CD4-positive, alpha-beta memory T cell (primary cell): ENCODE results near the gene CPNE8. TPM values are rescaled to one million over a fixed set of nuclear protein-coding genes. Genes with fewer than 3 reads are reported as not detected.

Source experiments
- CTCF ChIA-PET: fragments of 350-600 bp; sonication (Branson Sonifier 250); formaldehyde crosslinking; loops from one replicate; lab custom pipeline; 2021; ENCODE audit warnings: inconsistent platforms; ENCODE audit not compliant: partially characterized antibody; lab: Charles Lee
- POLR2A ChIA-PET: fragments of 350-600 bp; sonication (Branson Sonifier 250); formaldehyde crosslinking; loops from one replicate; lab custom pipeline; 2021; ENCODE audit not compliant: partially characterized antibody; lab: Charles Lee
- DNase-seq, 5 donors: peaks; one replicate each; pipeline versions ENCODE4 v3.0.0 to v3.0.0-alpha.2; 2020 to 2022; ENCODE audit warnings: mixed read lengths in 1 of 5
- H3K27ac ChIP-seq: one replicate; pipeline ENCODE4 v1.7.0; 2013; ENCODE audit warnings: low read depth, low read length
- H3K27me3 ChIP-seq: 2 replicates; pipeline ENCODE4 v1.7.0; 2013; ENCODE audit warnings: mild to moderate bottlenecking, low read length, moderate library complexity; ENCODE audit not compliant: insufficient read depth
- H3K36me3 ChIP-seq: 2 replicates; pipeline ENCODE4 v1.7.0; 2013; ENCODE audit warnings: mild to moderate bottlenecking, low read length, moderate library complexity; ENCODE audit not compliant: insufficient read depth
- H3K4me1 ChIP-seq: 2 replicates; pipeline ENCODE4 v1.7.0; 2013; ENCODE audit warnings: mild to moderate bottlenecking, low read length, moderate library complexity; ENCODE audit not compliant: insufficient read depth
- H3K4me3 ChIP-seq, 2 donors: one replicate each; pipeline ENCODE4 v1.7.0; 2013; ENCODE audit warnings: low read length in 2 of 2, mild to moderate bottlenecking in 1 of 2
- H3K9me3 ChIP-seq, 2 donors: one replicate each; pipeline ENCODE4 v1.7.0; 2013; ENCODE audit warnings: low read length in 2 of 2, control low read depth in 1 of 2; ENCODE audit not compliant: control insufficient read depth in 1 of 2
- H3K27ac Mint-ChIP-seq, 7 donors: one replicate each; pipeline ENCODE4 v1.8.0; 2020 to 2021; ENCODE audit warnings: mixed read lengths in 7 of 7, mild to moderate bottlenecking in 6 of 7, inconsistent platforms in 3 of 7, moderate library complexity in 3 of 7
- H3K27me3 Mint-ChIP-seq, 2 donors: one replicate each; pipeline ENCODE4 v1.8.0; 2020 to 2021; ENCODE audit warnings: mixed read lengths in 2 of 2
- H3K36me3 Mint-ChIP-seq, 2 donors: one replicate each; pipeline ENCODE4 v1.8.0; 2020 to 2021; ENCODE audit warnings: mixed read lengths in 2 of 2, inconsistent platforms in 1 of 2, mild to moderate bottlenecking in 1 of 2
- H3K4me1 Mint-ChIP-seq, 4 donors: one replicate each; pipeline ENCODE4 v1.8.0; 2020 to 2021; ENCODE audit warnings: mixed read lengths in 4 of 4, mild to moderate bottlenecking in 1 of 4
- H3K4me3 Mint-ChIP-seq, 8 donors: one replicate each; pipeline ENCODE4 v1.8.0; 2020 to 2021; ENCODE audit warnings: mixed read lengths in 8 of 8, mild to moderate bottlenecking in 7 of 8, moderate library complexity in 6 of 8, inconsistent platforms in 3 of 8
- H3K9me3 Mint-ChIP-seq, 8 donors: one replicate each; pipeline ENCODE4 v1.8.0; 2020 to 2021; ENCODE audit warnings: mixed read lengths in 8 of 8, mild to moderate bottlenecking in 5 of 8, inconsistent platforms in 3 of 8, moderate library complexity in 1 of 8
- intact Hi-C: fragments of 100-400 bp; cut with micrococcal nuclease; formaldehyde crosslinking; loops from one replicate; pipeline ENCODE4 v1.15.1; 2023
- polyA plus RNA-seq, 2 donors: library from polyadenylated mRNA; unstranded; fragments of 300-500 nt; fragmentation: Illumina TruSeq; gene quantifications; one replicate each; pipeline ENCODE4 v1.2.3, GENCODE V29; 2021
- total RNA-seq, 2 experiments: library from RNA; stranded (reverse); gene quantifications; one replicate each; pipeline ENCODE4 v1.2.3, GENCODE V29; 2021

CPNE8 gene
- total and polyA plus RNA-seq, 4 experiments from 2014 or later, result 1.2 to 5.1 (median 2.9) TPM

- H3K36me3 ChIP-seq, result no peaks in the 10 kb centered on the region
- H3K27me3 ChIP-seq, result no peaks in the 10 kb centered on the region
- no peak overlapping the region for H3K4me3 ChIP-seq
- no peak for DNase-seq
- H3K4me1 ChIP-seq, result no peaks in the 10 kb centered on the region
- no peaks in the 10 kb centered on the region for H3K9me3 ChIP-seq
- peaks cover 0 to 24% of the 10 kb centered on the region in 2 donors for H3K36me3 Mint-ChIP-seq
- H3K9me3 Mint-ChIP-seq, result peaks cover 0 to 4% (median 0%) of the 10 kb centered on the region in 8 donors
- no peak overlapping the region for H3K4me3 Mint-ChIP-seq
- CTCF ChIA-PET, result no interaction called here
- intact Hi-C loops, result no loop called here
- no peaks in the 10 kb centered on the region for H3K4me1 Mint-ChIP-seq
- POLR2A ChIA-PET, result no interaction called here
- no peak overlapping the region for H3K27ac Mint-ChIP-seq
- no peaks in the 10 kb centered on the region for H3K27me3 Mint-ChIP-seq
- no peak overlapping the region for H3K27ac ChIP-seq
Observed at GRCh38 chr12:38690646-38691045, 214.7 kb downstream of the CPNE8 start.

DNA sequence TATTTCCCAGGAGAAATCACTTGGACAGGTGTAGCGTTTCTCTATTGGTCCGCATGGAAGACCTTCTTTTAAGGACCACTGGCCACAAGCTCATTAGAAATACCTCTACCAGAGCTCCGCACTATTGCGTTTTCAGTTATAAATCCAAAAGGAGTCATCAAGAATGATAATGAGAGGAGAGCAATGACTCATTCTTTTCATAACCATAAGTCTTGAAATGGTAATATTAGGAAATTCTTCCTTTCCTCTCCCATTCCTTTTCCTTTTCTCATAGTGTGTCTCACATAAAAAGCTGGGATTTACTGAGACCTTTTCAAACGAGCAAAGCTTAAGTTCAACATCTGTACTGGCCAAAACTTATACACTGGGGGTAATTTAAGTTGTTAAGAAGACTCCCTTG, 215.7 kb downstream of the CPNE8 start:
- POLR2A ChIA-PET, result no interaction called here
- no peak overlapping the region for H3K4me3 Mint-ChIP-seq

DNA sequence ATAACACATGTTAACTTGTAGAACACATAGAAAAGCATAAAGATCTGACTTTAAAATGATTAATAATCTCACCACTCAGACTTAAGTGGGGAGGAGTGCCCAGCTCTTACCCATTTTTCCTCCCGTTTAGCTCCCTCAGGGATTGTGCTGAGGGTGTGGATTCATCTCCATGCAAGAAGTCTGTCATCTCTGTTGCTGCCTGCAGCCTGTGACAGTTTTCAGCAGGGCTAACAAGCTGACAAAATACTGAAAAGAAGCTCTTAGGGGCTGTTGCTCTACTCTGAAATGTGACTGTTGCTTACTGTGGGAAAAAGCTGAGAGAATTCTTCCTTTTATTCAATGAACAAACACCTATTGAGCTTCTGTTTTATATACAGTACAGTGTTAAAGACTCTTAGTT, 216.2 kb downstream of the CPNE8 start:
- H3K27me3 Mint-ChIP-seq, result no peaks in the 10 kb centered on the region
- Histone ChIP-seq H3K27ac (no peak overlapping the region), H3K4me3 (no peak overlapping the region), H3K9me3 (no peaks in the 10 kb centered on the region), H3K27me3 (no peaks in the 10 kb centered on the region), H3K4me1 (no peaks in the 10 kb centered on the region), H3K36me3 (no peaks in the 10 kb centered on the region)
- H3K27ac Mint-ChIP-seq, result no peak overlapping the region
- no peaks in the 10 kb centered on the region for H3K4me1 Mint-ChIP-seq
- peaks cover 0 to 4% (median 0%) of the 10 kb centered on the region in 8 donors for H3K9me3 Mint-ChIP-seq
- H3K36me3 Mint-ChIP-seq, result peaks cover 0 to 24% of the 10 kb centered on the region in 2 donors
- ChIA-PET CTCF (interaction anchor here (1.0 to 1.3 kb wide), 2 partner anchors 13 to 217 kb away, joined by 3 to 4 read pairs; no protein-coding TSS in a partner anchor), POLR2A (no interaction called here)
- intact Hi-C loops, result no loop called here
- DNase-seq, result no peak
- no peak overlapping the region for H3K4me3 Mint-ChIP-seq

More for the DNA sequence above, 215.7 kb downstream of the CPNE8 start:
- Histone ChIP-seq H3K27me3 (no peaks in the 10 kb centered on the region), H3K4me3 (no peak overlapping the region), H3K36me3 (no peaks in the 10 kb centered on the region), H3K4me1 (no peaks in the 10 kb centered on the region), H3K9me3 (no peaks in the 10 kb centered on the region), H3K27ac (no peak overlapping the region)
- H3K27me3 Mint-ChIP-seq, result no peaks in the 10 kb centered on the region
- CTCF ChIA-PET, result interaction anchor here (1.0 to 1.3 kb wide), 2 partner anchors 13 to 217 kb away, joined by 3 to 4 read pairs; no protein-coding TSS in a partner anchor
- peaks cover 0 to 4% (median 0%) of the 10 kb centered on the region in 8 donors for H3K9me3 Mint-ChIP-seq
- intact Hi-C loops, result no loop called here
- no peak for DNase-seq
- H3K36me3 Mint-ChIP-seq, result peaks cover 0 to 24% of the 10 kb centered on the region in 2 donors
- no peak overlapping the region for H3K27ac Mint-ChIP-seq
- H3K4me1 Mint-ChIP-seq, result no peaks in the 10 kb centered on the region

DNA sequence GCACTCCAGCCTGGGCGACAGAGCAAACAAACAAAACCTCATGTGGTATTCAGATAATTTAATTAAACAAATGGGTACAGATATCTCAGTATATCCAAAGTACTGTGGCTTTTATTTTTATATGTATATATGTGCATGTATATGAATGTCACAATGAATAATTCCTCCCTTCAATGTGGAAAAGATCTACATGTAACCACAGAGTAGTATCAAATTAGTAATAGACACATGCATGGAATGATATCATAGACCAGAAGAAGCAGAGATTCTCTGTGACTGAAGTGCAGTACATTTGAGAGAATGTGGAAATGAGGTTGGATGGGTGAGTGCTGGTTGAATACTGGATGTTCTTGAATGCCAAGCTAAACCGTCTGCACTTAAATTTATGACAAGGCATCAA, 222.9 kb downstream of the CPNE8 start:
- Histone ChIP-seq H3K27ac (no peak overlapping the region), H3K27me3 (no peaks in the 10 kb centered on the region), H3K4me3 (no peak overlapping the region), H3K36me3 (no peaks in the 10 kb centered on the region), H3K9me3 (no peaks in the 10 kb centered on the region), H3K4me1 (no peaks in the 10 kb centered on the region)
- Mint-ChIP-seq H3K27ac (no peak overlapping the region), H3K4me3 (no peak overlapping the region), H3K36me3 (peaks cover 0 to 8% of the 10 kb centered on the region in 2 donors), H3K9me3 (peaks cover 0 to 4% (median 0%) of the 10 kb centered on the region in 8 donors), H3K4me1 (no peaks in the 10 kb centered on the region), H3K27me3 (no peaks in the 10 kb centered on the region)
- no peak for DNase-seq
- POLR2A ChIA-PET, result no interaction called here
- CTCF ChIA-PET, result no interaction called here
- intact Hi-C loops, result no loop called here

GRCh38 chr12:38669530-38669929, 235.9 kb downstream of the CPNE8 start:
- peaks cover 0 to 4% (median 0%) of the 10 kb centered on the region in 8 donors for H3K9me3 Mint-ChIP-seq
- intact Hi-C loops, result no loop called here

DNA sequence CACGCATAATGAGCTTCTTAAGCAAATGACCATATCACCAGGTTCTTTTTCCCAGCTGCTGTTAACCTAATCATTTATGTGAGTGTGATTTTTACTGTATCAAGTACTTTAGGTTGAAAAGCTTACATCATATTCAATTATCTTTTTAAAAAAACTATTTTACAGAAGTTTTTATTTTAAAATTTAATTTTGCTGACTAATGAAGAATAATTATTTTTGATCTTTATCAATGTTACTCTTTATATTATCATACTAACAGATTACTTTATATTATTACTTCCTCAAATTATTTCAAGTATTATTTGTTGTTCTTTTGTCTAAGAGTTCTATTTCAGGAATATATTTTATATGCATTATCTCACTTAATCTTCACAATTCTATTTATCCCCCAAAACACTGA, 236.3 kb downstream of the CPNE8 start:
- intact Hi-C loops, result no loop called here
- no peak overlapping the region for H3K27ac Mint-ChIP-seq
- ChIA-PET POLR2A (no interaction called here), CTCF (no interaction called here)
- H3K36me3 ChIP-seq, result no peaks in the 10 kb centered on the region
- H3K27me3 ChIP-seq, result no peaks in the 10 kb centered on the region
- no peak overlapping the region for H3K4me3 ChIP-seq
- H3K9me3 Mint-ChIP-seq, result peaks cover 0 to 4% (median 0%) of the 10 kb centered on the region in 8 donors
- no peak overlapping the region for H3K4me3 Mint-ChIP-seq
- no peak for DNase-seq
- no peak overlapping the region for H3K27ac ChIP-seq
- H3K4me1 ChIP-seq, result no peaks in the 10 kb centered on the region
- peaks cover 7 to 24% of the 10 kb centered on the region in 2 donors for H3K36me3 Mint-ChIP-seq
- H3K27me3 Mint-ChIP-seq, result no peaks in the 10 kb centered on the region
- no peaks in the 10 kb centered on the region for H3K4me1 Mint-ChIP-seq
- H3K9me3 ChIP-seq, result no peaks in the 10 kb centered on the region

More at GRCh38 chr12:38669530-38669929, 235.9 kb downstream of the CPNE8 start:
- POLR2A ChIA-PET, result no interaction called here
- Mint-ChIP-seq H3K27ac (no peak overlapping the region), H3K4me3 (no peak overlapping the region), H3K4me1 (no peaks in the 10 kb centered on the region), H3K36me3 (peaks cover 11 to 29% of the 10 kb centered on the region in 2 donors), H3K27me3 (no peaks in the 10 kb centered on the region)
- Histone ChIP-seq H3K9me3 (no peaks in the 10 kb centered on the region), H3K4me1 (no peaks in the 10 kb centered on the region), H3K36me3 (no peaks in the 10 kb centered on the region), H3K4me3 (no peak overlapping the region), H3K27me3 (no peaks in the 10 kb centered on the region), H3K27ac (no peak overlapping the region)
- DNase-seq, result no peak
- CTCF ChIA-PET, result no interaction called here

DNA sequence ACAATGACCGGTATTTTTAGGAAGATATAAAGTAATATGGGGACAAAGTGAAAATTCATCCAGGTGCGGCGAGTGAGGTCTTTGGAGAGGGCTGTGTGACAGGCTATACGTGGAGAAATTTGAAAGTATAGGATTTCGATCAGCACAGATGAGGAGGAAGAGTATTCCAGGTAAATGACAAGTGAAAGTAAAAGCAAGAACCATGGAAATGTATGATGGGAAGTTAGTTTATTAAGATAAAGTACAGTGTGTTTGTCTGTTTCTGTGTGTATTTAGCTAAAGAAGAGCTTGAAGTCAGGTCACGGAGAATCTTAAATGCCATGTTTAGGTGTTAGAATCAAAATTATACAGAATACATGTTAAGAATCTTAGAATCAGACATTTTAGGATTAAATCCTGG, 239.0 kb downstream of the CPNE8 start:
- Mint-ChIP-seq H3K27ac (no peak overlapping the region), H3K9me3 (peaks cover 7 to 29% (median 16%) of the 10 kb centered on the region in 8 donors), H3K36me3 (peaks cover 19 to 43% of the 10 kb centered on the region in 2 donors), H3K4me1 (no peaks in the 10 kb centered on the region), H3K27me3 (no peaks in the 10 kb centered on the region), H3K4me3 (no peak overlapping the region)
- no peaks in the 10 kb centered on the region for H3K4me1 ChIP-seq
- no peaks in the 10 kb centered on the region for H3K27me3 ChIP-seq
- H3K27ac ChIP-seq, result no peak overlapping the region
- no peak for DNase-seq
- intact Hi-C loops, result no loop called here
- H3K9me3 ChIP-seq, result no peaks in the 10 kb centered on the region
- no peak overlapping the region for H3K4me3 ChIP-seq
- ChIA-PET POLR2A (no interaction called here), CTCF (no interaction called here)
- no peaks in the 10 kb centered on the region for H3K36me3 ChIP-seq
